Esophagus muscularis mucosa (tissue), 4 donors: ENCODE measurements around the gene TOMT. TPM values are rescaled to one million over a fixed set of nuclear protein-coding genes. Genes with fewer than 3 reads are reported as not detected.

Experiments used
- DNase-seq: peaks from one replicate; pipeline ENCODE4 v3.0.0-alpha.2; 2017; ENCODE audit errors: extremely low spot score
- H3K27ac ChIP-seq, 4 donors: fragments of 200-600 bp; sonication (generic); replicated peaks in 1 of 4; 1 replicate in 3 of 4; 2 replicates in 1 of 4; pipeline ENCODE4 v1.5.1; 2016 to 2019; ENCODE audit warnings: mild to moderate bottlenecking in 1 of 4
- H3K27me3 ChIP-seq, 4 donors: fragments of 200-600 bp; sonication (generic); one replicate each; pipeline versions ENCODE4 v1.5.1 to v1.6.0; 2016 to 2019
- H3K36me3 ChIP-seq, 4 donors: fragments of 200-600 bp; sonication (generic); one replicate each; pipeline ENCODE4 v1.5.1; 2016 to 2019
- H3K4me1 ChIP-seq, 4 donors: fragments of 200-600 bp; sonication (generic); one replicate each; pipeline ENCODE4 v1.5.1; 2016 to 2019
- H3K4me3 ChIP-seq, 4 donors: fragments of 200-600 bp; sonication (generic); 1 replicate in 2 of 4; 2 replicates in 2 of 4; pipeline ENCODE4 v1.5.1; 2016 to 2019; ENCODE audit warnings: mild to moderate bottlenecking in 4 of 4, moderate library complexity in 1 of 4
- H3K9me3 ChIP-seq, 4 donors: fragments of 200-600 bp; sonication (generic); 1 replicate in 3 of 4; 2 replicates in 1 of 4; pipeline ENCODE4 v1.5.1; 2016 to 2019
- EP300 ChIP-seq: sonication (generic); formaldehyde crosslinking; IDR thresholded peaks from one replicate; pipeline ENCODE4 v1.6.1; 2017; ENCODE audit warnings: antibody characterized with exemption
- POLR2A ChIP-seq: fragments of 450-650 bp; IDR thresholded peaks from one replicate; pipeline ENCODE4 v1.6.1; 2017; ENCODE audit warnings: antibody characterized with exemption, moderate library complexity, mild to moderate bottlenecking, low read depth
- POLR2AphosphoS5 ChIP-seq, 2 donors: sonication (generic); formaldehyde crosslinking; IDR thresholded peaks; one replicate each; pipeline ENCODE4 v1.6.1; 2017; ENCODE audit warnings: antibody characterized with exemption in 2 of 2
- WGBS: methylation state at CpG from one replicate; pipeline ENCODE4 v1.1.5; 2018; 5-methylcytosine and 5-hydroxymethylcytosine counted together
- intact Hi-C: fragments of 100-400 bp; cut with DNase I; formaldehyde crosslinking; loops from one replicate; pipeline ENCODE4 v1.15.1; 2023
- total RNA-seq, 4 donors: library from RNA; depleted of rRNA; stranded (reverse); fragments of >200 nt; gene quantifications; one replicate each; pipeline versions ENCODE4 v1.1.0 to v1.2.1, GENCODE V29; 2016
- TF ChIP-seq, protein P1 (sequence below), 3 experiments: fragments of 200-600 bp in 2 of 3; fragments of 450-650 bp in 1 of 3; sonication (generic) in 2 of 3; IDR thresholded peaks; one replicate each; pipeline ENCODE4 v1.5.1; 2017 to 2019; ENCODE audit warnings: antibody characterized with exemption in 3 of 3, mild to moderate bottlenecking in 2 of 3, moderate library complexity in 1 of 3

The TOMT gene
- total RNA-seq, 4 donors from 2014 or later = not detected

DNA sequence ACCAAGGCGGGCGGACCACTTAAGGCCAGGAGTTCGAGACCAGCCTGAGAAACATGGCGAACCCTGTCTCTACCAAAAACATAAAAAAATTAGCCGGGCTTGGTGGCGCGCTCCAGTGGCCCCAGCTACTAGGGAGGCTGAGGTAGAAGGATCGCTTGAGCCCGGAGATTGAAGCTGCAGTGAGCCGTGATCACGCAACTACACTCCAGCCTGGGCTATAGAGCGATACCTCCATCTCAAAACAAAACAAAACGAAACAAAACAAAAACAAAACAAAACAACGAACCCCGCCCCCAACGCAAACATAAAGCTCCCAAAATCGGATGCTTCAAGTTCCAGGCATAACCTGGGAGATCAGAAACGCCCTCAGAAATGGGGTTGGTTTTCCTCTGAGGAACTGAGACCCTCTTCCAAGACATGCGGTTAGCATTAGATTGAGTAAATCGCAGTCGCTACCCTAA is 24.5 kb upstream of the TOMT start:
- WGBS = 71% methylated on average over 20 of the region's 21 CpGs
- intact Hi-C loops = loop anchor here (2.0 kb wide), 1 partner anchor 42 kb away; no protein-coding TSS in a partner anchor

DNA sequence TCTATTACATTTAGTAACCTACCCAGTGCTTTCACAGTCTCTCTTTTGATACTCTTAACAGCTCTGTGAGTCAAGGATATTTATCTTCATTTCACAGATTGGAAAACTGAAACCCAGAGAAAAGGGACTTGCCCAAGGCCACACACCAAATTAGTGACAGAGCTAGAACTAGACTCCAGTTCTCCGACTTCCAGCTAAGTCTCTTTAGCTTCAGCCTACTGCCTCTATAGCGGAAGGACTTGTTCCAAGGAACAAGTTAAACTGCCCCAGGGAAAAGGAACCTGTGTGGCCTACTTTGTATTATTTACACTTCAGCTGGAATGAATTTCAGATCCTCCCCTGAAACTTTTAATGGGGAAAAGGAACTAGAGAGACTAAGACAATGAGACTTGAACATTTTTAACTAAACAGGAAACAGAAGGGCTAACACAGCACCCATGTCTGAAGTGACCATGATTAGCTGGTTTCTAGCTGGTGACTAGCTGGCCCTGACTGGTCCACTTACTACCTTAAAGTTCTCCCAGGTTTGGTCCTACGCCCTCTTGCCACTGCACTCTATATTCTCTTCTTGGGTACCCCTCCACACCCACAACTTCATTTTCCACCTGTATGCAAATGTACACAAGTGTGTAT is 23.8 kb upstream of the TOMT start:
- 94% methylated on average over 3 of the region's 3 CpGs for WGBS
- Histone ChIP-seq H3K9me3 (no peaks in the 10 kb centered on the region), H3K4me3 (no peak overlapping the region), H3K27me3 (no peaks in the 10 kb centered on the region), H3K27ac (peak overlapping the region; percentile 14 to 95 (median 92)), H3K4me1 (peaks cover 19 to 35% (median 29%) of the 10 kb centered on the region in 4 donors), H3K36me3 (peaks cover 0 to 7% (median 0%) of the 10 kb centered on the region in 4 donors)
- TF ChIP-seq POLR2AphosphoS5 (IDR thresholded peaks at IDR 0.05) (no peak), POLR2A (no peak), EP300 (no peak)
- TF ChIP-seq, protein P1, sequence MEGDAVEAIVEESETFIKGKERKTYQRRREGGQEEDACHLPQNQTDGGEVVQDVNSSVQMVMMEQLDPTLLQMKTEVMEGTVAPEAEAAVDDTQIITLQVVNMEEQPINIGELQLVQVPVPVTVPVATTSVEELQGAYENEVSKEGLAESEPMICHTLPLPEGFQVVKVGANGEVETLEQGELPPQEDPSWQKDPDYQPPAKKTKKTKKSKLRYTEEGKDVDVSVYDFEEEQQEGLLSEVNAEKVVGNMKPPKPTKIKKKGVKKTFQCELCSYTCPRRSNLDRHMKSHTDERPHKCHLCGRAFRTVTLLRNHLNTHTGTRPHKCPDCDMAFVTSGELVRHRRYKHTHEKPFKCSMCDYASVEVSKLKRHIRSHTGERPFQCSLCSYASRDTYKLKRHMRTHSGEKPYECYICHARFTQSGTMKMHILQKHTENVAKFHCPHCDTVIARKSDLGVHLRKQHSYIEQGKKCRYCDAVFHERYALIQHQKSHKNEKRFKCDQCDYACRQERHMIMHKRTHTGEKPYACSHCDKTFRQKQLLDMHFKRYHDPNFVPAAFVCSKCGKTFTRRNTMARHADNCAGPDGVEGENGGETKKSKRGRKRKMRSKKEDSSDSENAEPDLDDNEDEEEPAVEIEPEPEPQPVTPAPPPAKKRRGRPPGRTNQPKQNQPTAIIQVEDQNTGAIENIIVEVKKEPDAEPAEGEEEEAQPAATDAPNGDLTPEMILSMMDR (IDR thresholded peaks at IDR 0.05) = no peak
- intact Hi-C loops = loop anchor here (2.0 kb wide), 1 partner anchor 43 kb away; no protein-coding TSS in a partner anchor
- no peak for DNase-seq

More for the DNA sequence above, 24.5 kb upstream of the TOMT start:
- TF ChIP-seq POLR2AphosphoS5 (IDR thresholded peaks at IDR 0.05) (no peak), POLR2A (no peak), EP300 (no peak)
- TF ChIP-seq, protein P1 (IDR thresholded peaks at IDR 0.05) = no peak
- no peak for DNase-seq
- Histone ChIP-seq H3K36me3 (peaks cover 0 to 5% (median 0%) of the 10 kb centered on the region in 4 donors), H3K27ac (peak overlapping the region; percentile 90 to 95 (median 93)), H3K9me3 (no peaks in the 10 kb centered on the region), H3K4me3 (peak overlapping the region; percentile 69 to 80 (median 78)), H3K4me1 (peaks cover 19 to 35% (median 29%) of the 10 kb centered on the region in 4 donors), H3K27me3 (no peaks in the 10 kb centered on the region)

DNA sequence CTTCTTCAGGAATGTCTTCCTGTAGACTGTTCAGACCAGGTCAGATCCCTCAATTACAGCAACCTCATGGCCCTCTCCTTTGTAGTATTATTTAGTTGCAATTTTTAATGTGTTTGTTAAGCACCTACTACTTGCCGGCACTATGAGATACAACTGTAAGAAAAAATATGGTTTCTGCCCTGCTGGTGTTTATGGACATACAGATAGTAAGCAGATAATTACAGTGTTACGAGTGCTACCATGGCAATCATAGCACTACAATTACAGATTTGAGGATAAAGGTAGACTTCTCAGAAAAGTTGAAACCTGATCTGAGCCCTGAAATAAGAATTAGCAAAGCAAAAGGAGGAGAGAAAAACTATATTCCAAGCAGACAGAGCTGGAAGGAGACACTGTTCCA is 22.3 kb upstream of the TOMT start:
- intact Hi-C loops = no loop called here
- no peak overlapping the region for H3K4me3 ChIP-seq
- H3K36me3 ChIP-seq = peaks cover 0 to 14% (median 5%) of the 10 kb centered on the region in 4 donors
- H3K4me1 ChIP-seq = peaks cover 19 to 25% (median 24%) of the 10 kb centered on the region in 4 donors
- H3K27me3 ChIP-seq = no peaks in the 10 kb centered on the region
- 91% methylated on average over 2 of the region's 2 CpGs for WGBS
- no peak overlapping the region for H3K27ac ChIP-seq
- no peaks in the 10 kb centered on the region for H3K9me3 ChIP-seq
- TF ChIP-seq, protein P1 (IDR thresholded peaks at IDR 0.05) = no peak
- TF ChIP-seq EP300 = no peak
- no peak for TF ChIP-seq POLR2A
- no peak for TF ChIP-seq POLR2AphosphoS5 (IDR thresholded peaks at IDR 0.05)
- DNase-seq = no peak

DNA sequence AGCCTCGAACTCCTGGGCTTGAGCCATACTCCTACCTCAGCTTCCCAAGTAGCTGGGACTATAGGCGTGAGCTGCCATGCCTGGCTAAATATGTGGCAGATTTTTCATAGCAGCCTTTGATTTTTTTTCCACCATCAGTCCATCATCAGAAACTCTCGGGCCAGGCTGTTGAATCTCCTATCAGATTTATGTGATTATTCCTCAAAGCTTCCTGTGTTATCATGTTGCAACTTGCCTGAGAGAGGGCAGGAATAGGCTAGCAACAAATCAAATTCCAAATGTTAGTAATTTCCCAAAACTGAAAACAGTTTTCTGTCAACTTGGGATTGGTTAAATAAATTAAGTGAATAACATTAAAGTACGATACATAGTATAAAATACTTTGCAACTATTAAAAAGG is 21.6 kb upstream of the TOMT start:
- Histone ChIP-seq H3K27ac (no peak overlapping the region), H3K4me3 (no peak overlapping the region), H3K27me3 (no peaks in the 10 kb centered on the region), H3K4me1 (peaks cover 13 to 18% (median 18%) of the 10 kb centered on the region in 4 donors), H3K36me3 (peaks cover 0 to 21% (median 8%) of the 10 kb centered on the region in 4 donors), H3K9me3 (no peaks in the 10 kb centered on the region)
- DNase-seq = no peak
- WGBS = 87% methylated on average over 4 of the region's 4 CpGs
- TF ChIP-seq POLR2AphosphoS5 (IDR thresholded peaks at IDR 0.05) (no peak), POLR2A (no peak), EP300 (no peak)
- TF ChIP-seq, protein P1 (IDR thresholded peaks at IDR 0.05) = no peak
- intact Hi-C loops = no loop called here
